Gastroesophageal sphincter (tissue), 3 donors: ENCODE data around the gene OR5AU1.

ENCODE experiments used
- EP300 ChIP-seq: sonication (generic); formaldehyde crosslinking; IDR thresholded peaks from one replicate; pipeline ENCODE4 v1.6.1; 2017; ENCODE audit warnings: antibody characterized with exemption, mild to moderate bottlenecking
- POLR2A ChIP-seq, 2 donors: fragments of 450-650 bp; IDR thresholded peaks; one replicate each; pipeline ENCODE4 v1.6.1; 2017; ENCODE audit warnings: antibody characterized with exemption in 2 of 2, mild to moderate bottlenecking in 2 of 2, moderate library complexity in 1 of 2
- TF ChIP-seq, protein P1 (sequence below), 4 experiments: fragments of 200-600 bp in 2 of 4; fragments of 450-650 bp in 2 of 4; sonication (generic) in 1 of 4; IDR thresholded peaks; one replicate each; pipeline ENCODE4 v1.5.1; 2017 to 2019; ENCODE audit warnings: antibody characterized with exemption in 4 of 4, mild to moderate bottlenecking in 2 of 4, moderate library complexity in 2 of 4

DNA sequence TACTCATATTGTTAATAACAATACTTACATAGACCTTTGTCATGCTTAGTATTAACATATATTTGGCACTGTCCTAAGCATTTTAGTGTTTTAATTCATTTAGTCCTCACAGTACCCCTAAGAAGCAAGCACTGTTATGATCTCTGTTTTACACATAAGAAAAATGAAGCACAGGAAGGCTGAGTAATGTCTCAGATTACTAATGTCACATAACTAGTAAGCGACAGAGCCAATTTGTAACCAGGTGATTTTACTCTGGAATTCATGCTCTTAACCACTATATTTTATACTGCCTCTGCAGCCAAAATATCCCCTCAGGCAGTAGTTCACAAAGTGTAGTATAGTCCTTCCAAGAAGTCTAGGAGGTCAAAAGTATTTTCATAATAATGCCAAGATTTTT lies 34.7 kb downstream of the OR5AU1 start:
- TF ChIP-seq, protein P1, sequence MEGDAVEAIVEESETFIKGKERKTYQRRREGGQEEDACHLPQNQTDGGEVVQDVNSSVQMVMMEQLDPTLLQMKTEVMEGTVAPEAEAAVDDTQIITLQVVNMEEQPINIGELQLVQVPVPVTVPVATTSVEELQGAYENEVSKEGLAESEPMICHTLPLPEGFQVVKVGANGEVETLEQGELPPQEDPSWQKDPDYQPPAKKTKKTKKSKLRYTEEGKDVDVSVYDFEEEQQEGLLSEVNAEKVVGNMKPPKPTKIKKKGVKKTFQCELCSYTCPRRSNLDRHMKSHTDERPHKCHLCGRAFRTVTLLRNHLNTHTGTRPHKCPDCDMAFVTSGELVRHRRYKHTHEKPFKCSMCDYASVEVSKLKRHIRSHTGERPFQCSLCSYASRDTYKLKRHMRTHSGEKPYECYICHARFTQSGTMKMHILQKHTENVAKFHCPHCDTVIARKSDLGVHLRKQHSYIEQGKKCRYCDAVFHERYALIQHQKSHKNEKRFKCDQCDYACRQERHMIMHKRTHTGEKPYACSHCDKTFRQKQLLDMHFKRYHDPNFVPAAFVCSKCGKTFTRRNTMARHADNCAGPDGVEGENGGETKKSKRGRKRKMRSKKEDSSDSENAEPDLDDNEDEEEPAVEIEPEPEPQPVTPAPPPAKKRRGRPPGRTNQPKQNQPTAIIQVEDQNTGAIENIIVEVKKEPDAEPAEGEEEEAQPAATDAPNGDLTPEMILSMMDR (IDR thresholded peaks at IDR 0.05): no peak
- TF ChIP-seq EP300 (no peak), POLR2A (IDR thresholded peaks at IDR 0.05) (no peak)
